GM12864 (cell line): ENCODE results near the gene RRBP1.

Experiments
- DNase-seq: peaks from one replicate; pipeline ENCODE4 v3.0.0-alpha.2; 2011; ENCODE audit warnings: low read depth
- H3K4me3 ChIP-seq: 2 replicates; pipeline ENCODE4 v1.5.1; 2011; ENCODE audit warnings: mild to moderate bottlenecking, low read depth, low read length, control low read depth
- CTCF ChIP-seq: IDR thresholded peaks from 2 replicates; pipeline ENCODE4 v1.5.1; 2011; ENCODE audit warnings: low read depth, mild to moderate bottlenecking, moderate library complexity, low read length, control low read depth, inconsistent platforms; ENCODE audit errors: missing control alignments

Gene RRBP1

GRCh38 chr20:17602493-17602892, 79.5 kb downstream of the RRBP1 start:
- H3K4me3 ChIP-seq: no peak overlapping the region
- no peak for TF ChIP-seq CTCF
- no peak for DNase-seq

GRCh38 chr20:17601957-17602356, 80.1 kb downstream of the RRBP1 start:
- TF ChIP-seq CTCF: no peak
- H3K4me3 ChIP-seq: no peak overlapping the region
- DNase-seq: no peak

DNA sequence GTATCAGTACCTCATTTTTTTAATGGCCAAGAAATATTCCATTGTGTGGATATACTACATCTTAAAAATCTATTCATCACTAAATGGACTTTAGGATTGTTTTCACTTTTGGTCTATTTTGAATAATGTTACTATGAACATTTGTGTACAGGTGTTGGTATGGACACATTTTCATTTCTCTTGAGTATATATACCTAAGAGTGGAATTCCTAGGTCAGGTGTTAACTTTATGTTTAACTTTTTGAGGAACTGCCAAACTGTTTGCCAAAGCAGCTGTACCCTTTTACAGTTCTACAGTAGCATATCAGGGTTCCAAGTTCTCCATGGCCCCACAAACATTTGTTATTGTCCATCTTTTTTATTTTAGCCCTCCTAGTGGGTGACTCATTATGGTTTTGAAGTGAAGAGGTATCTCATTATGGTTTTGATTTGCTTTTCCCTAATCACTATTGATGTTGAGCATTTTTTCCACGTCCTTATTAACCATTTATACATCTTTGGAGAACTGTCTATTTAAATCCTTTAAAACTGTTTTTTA, 84.0 kb downstream of the RRBP1 start:
- no peak overlapping the region for H3K4me3 ChIP-seq
- DNase-seq: no peak
- TF ChIP-seq CTCF: no peak

- DNase-seq: no peak
- H3K4me3 ChIP-seq: no peak overlapping the region
- TF ChIP-seq CTCF: no peak
These were observed 86.2 kb downstream of the RRBP1 start for GRCh38 chr20:17595856-17596255.

DNA sequence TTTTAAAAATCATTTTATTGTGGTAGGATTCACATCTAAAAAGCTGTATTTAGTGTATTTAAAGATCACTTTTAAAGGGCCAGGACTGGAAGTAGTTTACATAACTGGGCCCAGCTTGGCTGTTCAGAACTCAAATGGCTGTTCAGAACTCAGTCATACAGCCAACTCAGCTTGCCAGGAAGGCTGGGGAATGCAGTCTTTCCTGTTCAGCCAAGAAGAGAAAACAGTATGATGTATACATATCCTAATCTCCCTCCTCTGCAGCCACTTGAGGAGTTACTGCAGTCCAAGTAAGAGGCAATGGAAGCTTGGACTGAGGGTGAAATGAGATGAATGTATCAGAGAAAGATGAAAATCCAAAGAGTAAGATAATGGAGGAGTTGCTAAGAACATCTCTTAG, 87.6 kb downstream of the RRBP1 start:
- no peak overlapping the region for H3K4me3 ChIP-seq
- no peak for TF ChIP-seq CTCF
- DNase-seq: no peak

DNA sequence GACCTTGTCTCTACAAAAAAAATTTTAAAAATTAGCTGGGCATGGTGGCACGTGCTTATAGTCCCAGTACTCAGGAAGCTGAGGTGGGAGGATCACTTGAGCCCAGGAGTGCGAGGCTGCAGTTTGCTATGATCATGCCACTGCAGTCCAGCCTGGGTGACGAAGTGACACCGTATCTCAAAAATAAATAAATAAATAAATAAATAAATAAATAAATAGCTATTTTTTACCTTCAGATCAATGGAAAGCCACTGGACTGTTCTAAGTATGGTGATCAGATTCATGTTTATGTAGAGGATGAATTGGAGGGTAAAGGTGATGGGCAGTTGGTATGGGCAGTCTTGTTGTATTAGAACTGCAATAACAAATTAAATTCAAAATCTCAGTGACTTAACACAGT, 88.1 kb downstream of the RRBP1 start:
- no peak for TF ChIP-seq CTCF
- DNase-seq: no peak
- no peak overlapping the region for H3K4me3 ChIP-seq

DNA sequence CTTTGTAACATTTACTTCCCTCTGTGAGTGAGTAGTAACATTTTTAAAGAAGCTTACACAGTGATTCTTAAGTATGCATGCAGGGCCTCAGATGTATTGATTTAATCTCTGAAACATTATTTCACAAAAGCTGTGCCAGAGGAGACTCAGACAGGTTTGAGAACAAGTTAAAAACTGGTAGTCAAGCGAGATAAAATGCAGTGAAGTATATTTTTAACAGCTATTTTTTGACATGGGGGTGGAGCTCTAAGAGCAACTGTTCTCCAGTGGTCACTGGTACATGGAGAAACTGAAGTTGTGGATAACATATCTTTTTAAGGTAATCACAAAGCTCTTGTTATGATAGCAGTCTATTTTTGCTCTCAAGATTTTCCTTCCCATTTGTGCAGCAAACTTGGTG, 91.8 kb downstream of the RRBP1 start:
- no peak for TF ChIP-seq CTCF
- no peak for DNase-seq
- H3K4me3 ChIP-seq: no peak overlapping the region
